H1 (cell line): ENCODE results near the gene POLA1. TPM values are rescaled to one million over a fixed set of nuclear protein-coding genes. Genes with fewer than 3 reads are reported as not detected.
A peak's percentile ranks its signal among the peaks of the same experiment; 100 is the strongest.

Source experiments
- CTCF ChIA-PET: fragments of 300-600 bp; sonication (Branson Sonifier 250); formaldehyde crosslinking; loops from one replicate; lab custom pipeline; 2021; ENCODE audit not compliant: partially characterized antibody; lab: Charles Lee
- POLR2A ChIA-PET: fragments of 300-600 bp; sonication (Branson Sonifier 250); formaldehyde crosslinking; loops from one replicate; lab custom pipeline; 2021; ENCODE audit warnings: inconsistent platforms; ENCODE audit not compliant: partially characterized antibody; lab: Charles Lee
- DNase-seq, 2 experiments: peaks; one replicate each; pipeline versions ENCODE4 v3.0.0 to v3.0.0-alpha.2; 2010 to 2022; ENCODE audit warnings: low spot score in 2 of 2, low read depth in 1 of 2, mixed read lengths in 1 of 2
- FAIRE-seq: peaks from 2 replicates; lab custom pipeline; 2011; peaks lifted over from hg19 to GRCh38; lab: Jason Lieb, UNC
- H2AFZ ChIP-seq: 2 replicates; pipeline ENCODE4 v1.8.1; 2012; ENCODE audit warnings: low read length, inconsistent platforms
- H2AK5ac ChIP-seq: 2 replicates; pipeline ENCODE4 v1.6.1; 2013; ENCODE audit warnings: low read depth, low read length
- H2BK120ac ChIP-seq: replicated peaks from 2 replicates; pipeline ENCODE3; 2013; ENCODE audit warnings: low read depth, low read length, inconsistent platforms
- H2BK12ac ChIP-seq: 2 replicates; pipeline ENCODE4 v1.6.1; 2013; ENCODE audit warnings: low read depth, low read length
- H2BK15ac ChIP-seq: 2 replicates; pipeline ENCODE4 v1.6.1; 2013; ENCODE audit warnings: low read length
- H2BK20ac ChIP-seq: 2 replicates; pipeline ENCODE4 v1.6.1; 2013; ENCODE audit warnings: low read length
- H2BK5ac ChIP-seq: 2 replicates; pipeline ENCODE4 v1.6.1; 2013; ENCODE audit warnings: low read depth, low read length
- H3K14ac ChIP-seq: 2 replicates; pipeline ENCODE4 v1.6.1; 2013; ENCODE audit warnings: inconsistent platforms; ENCODE audit not compliant: insufficient read length
- H3K18ac ChIP-seq: 2 replicates; pipeline ENCODE4 v1.6.1; 2013; ENCODE audit warnings: low read length; ENCODE audit errors: extremely low read depth
- H3K23ac ChIP-seq: 2 replicates; pipeline ENCODE4 v1.6.1; 2013; ENCODE audit warnings: inconsistent platforms; ENCODE audit not compliant: insufficient read length
- H3K23me2 ChIP-seq: 2 replicates; pipeline ENCODE4 v1.6.1; 2013; ENCODE audit warnings: low read depth, low read length
- H3K27ac ChIP-seq: 2 replicates; pipeline ENCODE4 v1.6.1; 2011; ENCODE audit warnings: low read depth, low read length, inconsistent platforms
- H3K27me3 ChIP-seq, 4 experiments: replicated peaks in 1 of 4; 1 replicate in 1 of 4; 2 replicates in 3 of 4; pipeline versions ENCODE4 v1.6.1 to v1.8.1; 2011 to 2013; ENCODE audit warnings: low read length in 3 of 4, mild to moderate bottlenecking in 3 of 4, inconsistent platforms in 2 of 4, mixed read lengths in 2 of 4, moderate library complexity in 1 of 4; ENCODE audit not compliant: control insufficient read depth in 3 of 4, insufficient read depth in 3 of 4; ENCODE audit errors: extremely low read depth in 1 of 4
- H3K36me3 ChIP-seq, 4 experiments: 2 replicates each; pipeline versions ENCODE4 v1.6.1 to v1.8.1; 2011 to 2013; ENCODE audit warnings: mild to moderate bottlenecking in 4 of 4, low read length in 3 of 4, moderate library complexity in 2 of 4, control low read depth in 1 of 4, inconsistent platforms in 1 of 4; ENCODE audit not compliant: insufficient read depth in 4 of 4, control insufficient read depth in 2 of 4
- H3K4ac ChIP-seq: replicated peaks from 2 replicates; pipeline ENCODE3; 2013; ENCODE audit warnings: low read length, low read depth, mixed read lengths, inconsistent platforms; ENCODE audit not compliant: insufficient read length
- H3K4me1 ChIP-seq, 4 experiments: replicated peaks in 1 of 4; 1 replicate in 1 of 4; 2 replicates in 3 of 4; pipeline versions ENCODE4 v1.6.1 to v1.8.1; 2011 to 2013; ENCODE audit warnings: low read length in 3 of 4, inconsistent platforms in 2 of 4, mixed read lengths in 1 of 4; ENCODE audit not compliant: insufficient read depth in 4 of 4, control insufficient read depth in 3 of 4
- H3K4me2 ChIP-seq, 2 experiments: 2 replicates each; pipeline versions ENCODE4 v1.6.1 to v1.8.1; 2011 to 2013; ENCODE audit warnings: low read depth in 2 of 2, low read length in 2 of 2, control low read depth in 1 of 2, inconsistent platforms in 1 of 2, mild to moderate bottlenecking in 1 of 2; ENCODE audit not compliant: insufficient read depth in 1 of 2
- H3K4me3 ChIP-seq, 4 experiments: fragments of 200-600, 300-600 bp in 1 of 4; sonication (generic), shearing (Covaris generic), sonication (Bioruptor Twin) in 1 of 4; 2 replicates each; pipeline versions ENCODE4 v1.5.1 to v1.8.1; 2011 to 2016; ENCODE audit warnings: low read length in 4 of 4, low read depth in 3 of 4, control low read depth in 2 of 4, inconsistent platforms in 2 of 4, mild to moderate bottlenecking in 2 of 4, mixed read lengths in 1 of 4, moderate library complexity in 1 of 4; ENCODE audit not compliant: insufficient read depth in 2 of 4; ENCODE audit errors: extremely low read depth in 1 of 4
- H3K56ac ChIP-seq: replicated peaks from 2 replicates; pipeline ENCODE3; 2013; ENCODE audit warnings: low read depth, mild to moderate bottlenecking, mixed read lengths, low read length, inconsistent platforms; ENCODE audit not compliant: insufficient read length
- H3K79me1 ChIP-seq: 2 replicates; pipeline ENCODE4 v1.6.1; 2013; ENCODE audit warnings: low read depth, low read length, control low read depth
- H3K79me2 ChIP-seq, 2 experiments: 2 replicates each; pipeline versions ENCODE4 v1.6.1 to v1.8.1; 2012 to 2013; ENCODE audit warnings: low read length in 2 of 2, mild to moderate bottlenecking in 2 of 2, inconsistent platforms in 1 of 2; ENCODE audit not compliant: insufficient read depth in 2 of 2, control insufficient read depth in 1 of 2
- H3K9ac ChIP-seq, 4 experiments: replicated peaks in 1 of 4; 1 replicate in 1 of 4; 2 replicates in 3 of 4; pipeline versions ENCODE4 v1.6.1 to v1.8.1; 2011 to 2013; ENCODE audit warnings: low read depth in 3 of 4, low read length in 3 of 4, control low read depth in 2 of 4, mild to moderate bottlenecking in 2 of 4, moderate library complexity in 2 of 4, inconsistent platforms in 1 of 4; ENCODE audit errors: extremely low read depth in 1 of 4
- H3K9me3 ChIP-seq, 2 experiments: 2 replicates each; pipeline versions ENCODE4 v1.6.1 to v1.8.1; 2012 to 2013; ENCODE audit warnings: mild to moderate bottlenecking in 2 of 2, moderate library complexity in 2 of 2, control low read depth in 1 of 2, inconsistent platforms in 1 of 2, low read depth in 1 of 2, low read length in 1 of 2, mixed read lengths in 1 of 2; ENCODE audit not compliant: insufficient read depth in 2 of 2
- H4K20me1 ChIP-seq, 2 experiments: replicated peaks in 1 of 2; 2 replicates each; pipeline versions ENCODE3 to v1.8.1; 2011 to 2013; ENCODE audit warnings: inconsistent platforms in 2 of 2, low read length in 2 of 2, mild to moderate bottlenecking in 1 of 2; ENCODE audit not compliant: insufficient read depth in 2 of 2, control insufficient read depth in 1 of 2
- H4K5ac ChIP-seq: 2 replicates; pipeline ENCODE4 v1.6.1; 2013; ENCODE audit warnings: low read length, low read depth, mixed read lengths, inconsistent platforms; ENCODE audit not compliant: insufficient read length
- H4K8ac ChIP-seq: 2 replicates; pipeline ENCODE4 v1.8.0; 2013; ENCODE audit warnings: mild to moderate bottlenecking, moderate library complexity, low read length, inconsistent platforms; ENCODE audit not compliant: insufficient read depth; ENCODE audit errors: extremely low read depth
- H4K91ac ChIP-seq: replicated peaks from 2 replicates; pipeline ENCODE3; 2013; ENCODE audit warnings: low read length, mixed read lengths, inconsistent platforms; ENCODE audit not compliant: insufficient read length
- EZH2 ChIP-seq: fragments of 200-600 bp; sonication (generic); IDR thresholded peaks from 2 replicates; pipeline ENCODE4 v1.7.1; 2012; ENCODE audit warnings: low read depth, mild to moderate bottlenecking, moderate library complexity, low read length, inconsistent platforms; ENCODE audit not compliant: severe bottlenecking
- SP1 ChIP-seq: IDR thresholded peaks from 2 replicates; pipeline ENCODE4 v1.6.1; 2011; ENCODE audit warnings: low read depth, low read length
- YY1 ChIP-seq: IDR thresholded peaks from 2 replicates; pipeline ENCODE4 v1.6.1; 2011; ENCODE audit warnings: low read depth, mild to moderate bottlenecking, low read length
- WGBS, 2 experiments: shearing (Covaris generic) in 1 of 2; methylation state at CpG; one replicate each; pipeline versions ENCODE4 v1.1.6 to v1.1.7; 2013 to 2015; ENCODE audit warnings: low lambda C conversion rate in 2 of 2, mixed read lengths in 2 of 2, inconsistent platforms in 1 of 2, low coverage in 1 of 2, missing lambda C conversion rate in 1 of 2; ENCODE audit not compliant: insufficient replicate concordance in 2 of 2, insufficient coverage in 1 of 2, insufficient read length in 1 of 2; ENCODE audit errors: extremely low coverage in 1 of 2, missing lambda C conversion rate in 1 of 2; 5-methylcytosine and 5-hydroxymethylcytosine counted together
- polyA plus RNA-seq, 7 experiments: library from polyadenylated mRNA; depleted of rRNA in 3 of 7; stranded (reverse) in 5 of 7; unstranded in 2 of 7; fragments of >200 nt in 5 of 7; fragments of 200-250 nt in 2 of 7; gene quantifications; 1 replicate in 5 of 7; 2 replicates in 1 of 7; 4 replicates in 1 of 7; pipeline versions ENCODE4 v1.2.1 to v1.2.3, GENCODE V29; 2011 to 2013; ENCODE audit warnings: missing spikeins in 2 of 7, mixed read lengths in 2 of 7
- total RNA-seq: library from RNA; stranded (reverse); fragmentation: NEBNext Ultra II Directional; extraction: Animal tissue kit (Norgen Biotek cat#: 25700); gene quantifications from 2 replicates; pipeline ENCODE4 v1.2.1, GENCODE V29; 2021

POLA1 gene
- total and polyA plus RNA-seq, 2 of the 8 experiments (the other 6 are each of a cell fraction or from before 2014, with no cell fraction given) = 5.6 to 34.9 TPM

DNA sequence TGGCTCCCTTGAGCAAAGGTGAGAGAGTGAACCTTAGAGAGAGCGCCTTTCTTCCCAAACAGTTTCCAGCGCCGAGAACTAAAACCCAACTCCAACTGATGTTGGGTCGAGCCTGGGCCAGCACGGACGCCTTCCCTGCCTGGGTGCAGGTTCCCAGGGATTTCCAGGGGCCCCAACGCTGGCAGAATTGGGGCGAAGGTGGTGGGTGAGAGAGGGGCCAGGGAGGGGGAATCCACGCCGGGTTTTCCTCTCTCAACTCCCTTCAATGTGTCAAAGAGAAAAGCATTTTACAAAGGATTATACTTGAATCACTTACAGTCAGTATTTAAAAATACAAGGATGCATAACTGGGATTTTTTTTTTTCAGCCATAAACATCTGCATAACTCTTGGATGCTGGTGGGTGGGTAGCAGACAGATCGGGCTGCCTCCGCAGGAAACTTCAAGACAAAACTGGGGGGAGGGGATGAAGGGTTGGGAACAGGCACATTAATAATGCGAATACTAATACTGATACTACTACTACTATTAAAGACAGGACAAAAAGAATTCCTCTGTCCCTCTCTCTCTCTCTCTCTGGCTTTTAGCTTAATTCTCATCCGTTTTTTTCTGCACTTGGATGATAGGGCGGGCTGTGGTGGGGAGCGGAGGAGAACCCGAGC is 323.4 kb downstream of the POLA1 start:
- no peak for FAIRE-seq

More for the DNA sequence above, 323.4 kb downstream of the POLA1 start:
- Histone ChIP-seq H3K23me2 (peaks cover 10% of the 10 kb centered on the region; the same call in 1 of the 2 replicates), H3K79me2 (no peaks in the 10 kb centered on the region), H3K9ac (no peak overlapping the region), H2AFZ (no peak overlapping the region), H3K27ac (no peak overlapping the region), H3K56ac (no peak overlapping the region), H4K91ac (no peak overlapping the region), H3K18ac (no peak overlapping the region), H3K4me3 (peak overlapping the region in 3 of 4 experiments; percentile 17 to 54 (median 25); a peak in 3 of 8 replicates), H2BK5ac (no peak overlapping the region), H2BK120ac (no peak overlapping the region), H2BK15ac (no peak overlapping the region), H4K20me1 (peaks cover 0 to 4% of the 10 kb centered on the region in 2 experiments), H3K27me3 (peaks cover 61 to 98% (median 89%) of the 10 kb centered on the region in 4 experiments), H2BK12ac (no peak overlapping the region), H3K4me1 (peaks cover 0 to 12% (median 7%) of the 10 kb centered on the region in 4 experiments; a peak in 6 of 7 replicates), H4K8ac (no peak overlapping the region), H2AK5ac (no peak overlapping the region), H2BK20ac (no peak overlapping the region), H3K79me1 (no peaks in the 10 kb centered on the region), H3K4me2 (peak overlapping the region; percentile 73 to 75), H3K23ac (no peak overlapping the region), H3K14ac (no peak overlapping the region), H3K36me3 (no peaks in the 10 kb centered on the region; a peak in 1 of 8 replicates), H3K4ac (no peak overlapping the region), H4K5ac (no peak overlapping the region), H3K9me3 (no peaks in the 10 kb centered on the region)
- POLR2A ChIA-PET = interaction anchor here (1.3 kb wide), 1 partner anchor 14 kb away, joined by 3 read pairs; no protein-coding TSS in a partner anchor
- TF ChIP-seq EZH2 = peak; percentile 22
- TF ChIP-seq YY1 = no peak
- TF ChIP-seq SP1 = 0 out of 2 replicates have a peak, but pooled peaks have one; percentile 31
- 1% methylated on average over 9 of the region's 17 CpGs; no CpG with 5 or more reads in 1 of the 2 experiments for WGBS, 2 experiments
- no peak for DNase-seq
- CTCF ChIA-PET = interaction anchor here (2.1 kb wide), 1 partner anchor 8 kb away, joined by 5 read pairs; no protein-coding TSS in a partner anchor
